Measurements from ENCODE around the gene ARL8A. TPM values are rescaled to one million over a fixed set of nuclear protein-coding genes. Genes with fewer than 3 reads are reported as not detected.

ARL8A gene
- total and polyA plus RNA-seq, 10 donors: 16.2 to 104 (median 47.6) TPM

GRCh38 chr1:202164271-202165037 lies 19.9 kb upstream of the ARL8A start:
- Histone ChIP-seq H3K27me3 (replicated peaks in 1 of 7) (no peaks in the 10 kb centered on the region), H3K4me1 (peaks cover 52 to 81% (median 66%) of the 10 kb centered on the region in 6 donors), H3K27ac (peak overlapping the region; percentile 55 to 96 (median 92)), H3K4me3 (peak overlapping the region in 2 of 8 donors; percentile 15 to 38), H3K9me3 (no peaks in the 10 kb centered on the region), H3K36me3 (no peaks in the 10 kb centered on the region)
- no peak for TF ChIP-seq CTCF (IDR thresholded peaks at IDR 0.05 in 8 of 11, conservative IDR thresholded peaks at IDR 0.05 in 3 of 11)
- TF ChIP-seq POLR2AphosphoS5 (IDR thresholded peaks at IDR 0.05): peak; percentile 19 to 59 (median 47)
- no peak for TF ChIP-seq POLR2A (IDR thresholded peaks at IDR 0.05)
- peak; percentile 90 for DNase-seq
- intact Hi-C loops (cut with DNase I; ENCODE audit: low total_unique reads): no loop called here
- WGBS, 5 donors: 30 to 56% (median 41%) methylated on average over 7 to 11 of the region's 11 CpGs

- intact Hi-C loops (cut with DNase I; ENCODE audit: low total_unique reads): no loop called here
- Histone ChIP-seq H3K27ac (peak overlapping the region in 7 of 8 donors; percentile 88 to 96 (median 93)), H3K27me3 (replicated peaks in 1 of 7) (no peaks in the 10 kb centered on the region), H3K4me1 (peaks cover 58 to 89% (median 75%) of the 10 kb centered on the region in 6 donors), H3K36me3 (no peaks in the 10 kb centered on the region), H3K4me3 (peak overlapping the region in 1 of 8 donors; percentile 71), H3K9me3 (no peaks in the 10 kb centered on the region)
- TF ChIP-seq POLR2A (IDR thresholded peaks at IDR 0.05) (no peak), POLR2AphosphoS5 (IDR thresholded peaks at IDR 0.05) (no peak), CTCF (IDR thresholded peaks at IDR 0.05 in 8 of 11, conservative IDR thresholded peaks at IDR 0.05 in 3 of 11) (no peak)
- WGBS, 5 donors: 61 to 82% (median 69%) methylated on average over 10 to 12 of the region's 12 CpGs
- DNase-seq: no peak
These were observed 19.0 kb upstream of the ARL8A start for GRCh38 chr1:202163281-202164270.

- Histone ChIP-seq H3K36me3 (peaks cover 0 to 5% (median 2%) of the 10 kb centered on the region in 6 donors), H3K4me3 (peak overlapping the region in 1 of 8 donors; percentile 71)
- DNase-seq: peak; percentile 86
These were observed 18.1 kb upstream of the ARL8A start for GRCh38 chr1:202162418-202163280.

More at GRCh38 chr1:202162418-202163280, 18.1 kb upstream of the ARL8A start:
- 21 to 30% (median 26%) methylated on average over 10 to 15 of the region's 15 CpGs for WGBS, 5 donors
- H3K4me1 ChIP-seq: peaks cover 58 to 93% (median 84%) of the 10 kb centered on the region in 6 donors
- intact Hi-C loops (cut with DNase I; ENCODE audit: low total_unique reads): no loop called here
- no peaks in the 10 kb centered on the region for H3K9me3 ChIP-seq
- H3K27me3 ChIP-seq (replicated peaks in 1 of 7): no peaks in the 10 kb centered on the region
- no peak for TF ChIP-seq CTCF (IDR thresholded peaks at IDR 0.05 in 8 of 11, conservative IDR thresholded peaks at IDR 0.05 in 3 of 11)
- TF ChIP-seq POLR2AphosphoS5 (IDR thresholded peaks at IDR 0.05): peak in 1 of 3 donors; percentile 37
- peak overlapping the region; percentile 84 to 96 (median 92) for H3K27ac ChIP-seq
